HK-2 (cell line): ENCODE results near the gene CILP.

ENCODE experiments used
- DNase-seq: peaks from one replicate; pipeline ENCODE4 v3.0.0-alpha.2; 2018; ENCODE audit not compliant: unreplicated experiment

CILP gene

DNA sequence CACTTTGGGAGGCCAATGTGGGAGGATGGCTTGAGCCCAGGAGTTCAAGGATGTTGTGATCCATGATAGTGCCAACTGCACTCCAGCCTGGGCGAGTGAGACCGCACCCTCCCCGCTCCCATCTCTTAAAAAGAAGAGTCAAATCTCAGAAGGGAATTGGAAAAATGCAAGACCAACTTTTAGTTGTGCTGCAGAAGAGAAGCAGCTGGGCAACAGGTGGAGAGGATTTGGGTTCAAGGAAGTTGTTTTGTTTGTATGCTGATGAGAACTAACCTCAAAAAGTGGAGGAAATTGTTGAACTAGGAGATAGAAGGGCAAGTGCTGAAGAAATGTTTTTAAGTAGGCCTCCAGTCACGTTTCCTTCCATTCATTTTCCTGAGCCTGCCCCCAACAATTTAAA lies 64.8 kb downstream of the CILP start:
- no peak for DNase-seq
